ENCODE data around the gene DSTN.

Gene DSTN

GRCh38 chr20:17634661-17635331 is 64.9 kb downstream of the DSTN start:
- TF ChIP-seq CTCF (conservative IDR thresholded peaks at IDR 0.05; ENCODE audit: low read length), result no peak
- no peak overlapping the region for H3K4me3 ChIP-seq (ENCODE audit: low read length)
- DNase-seq (ENCODE audit: low read depth), result no peak

GRCh38 chr20:17635332-17636244 is 65.7 kb downstream of the DSTN start:
- DNase-seq (ENCODE audit: low read depth), result no peak
- TF ChIP-seq CTCF (conservative IDR thresholded peaks at IDR 0.05; ENCODE audit: low read length), result no peak
- no peak overlapping the region for H3K4me3 ChIP-seq (ENCODE audit: low read length)

- no peak; the same call in 1 of the 2 replicates for TF ChIP-seq CTCF (conservative IDR thresholded peaks at IDR 0.05; ENCODE audit: low read length)
- no peak for DNase-seq (ENCODE audit: low read depth)
- H3K4me3 ChIP-seq (ENCODE audit: low read length), result no peak overlapping the region
These were observed 66.9 kb downstream of the DSTN start for GRCh38 chr20:17636523-17637412.

- H3K4me3 ChIP-seq (ENCODE audit: low read length), result no peak overlapping the region
- no peak for DNase-seq (ENCODE audit: low read depth)
- TF ChIP-seq CTCF (conservative IDR thresholded peaks at IDR 0.05; ENCODE audit: low read length), result no peak
These were observed 67.5 kb downstream of the DSTN start for GRCh38 chr20:17637413-17637780.

- TF ChIP-seq CTCF (conservative IDR thresholded peaks at IDR 0.05; ENCODE audit: low read length), result no peak
- no peak for DNase-seq (ENCODE audit: low read depth)
- H3K4me3 ChIP-seq (ENCODE audit: low read length), result no peak overlapping the region
These were observed 68.2 kb downstream of the DSTN start for GRCh38 chr20:17637985-17638640.

- no peak overlapping the region for H3K4me3 ChIP-seq (ENCODE audit: low read length)
- no peak for TF ChIP-seq CTCF (conservative IDR thresholded peaks at IDR 0.05; ENCODE audit: low read length)
- DNase-seq (ENCODE audit: low read depth), result no peak
These were observed 69.0 kb downstream of the DSTN start for GRCh38 chr20:17638835-17639407.

Measured in AG10803 (cell line).